NCI-H146 treated with DMSO at 0.1 percent for 48 hours (cell line): Measurements from ENCODE around the gene SPECC1L.
A peak's percentile ranks its signal among the peaks of the same experiment; 100 is the strongest.

ENCODE experiments used
- DNase-seq: peaks from one replicate; lab custom pipeline; 2025; ENCODE audit not compliant: unreplicated experiment; lab: John Stamatoyannopoulos, UW

The SPECC1L gene

GRCh38 chr22:24412274-24412673 is 141.6 kb downstream of the SPECC1L start:
- no peak for DNase-seq

- DNase-seq: no peak
These were observed 142.6 kb downstream of the SPECC1L start for GRCh38 chr22:24413271-24413670.

GRCh38 chr22:24413736-24414385 is 143.2 kb downstream of the SPECC1L start:
- no peak for DNase-seq

- DNase-seq: no peak
These were observed 143.9 kb downstream of the SPECC1L start for GRCh38 chr22:24414523-24414922.

GRCh38 chr22:24414984-24415945 is 144.6 kb downstream of the SPECC1L start:
- DNase-seq: no peak

GRCh38 chr22:24416095-24416494 is 145.5 kb downstream of the SPECC1L start:
- no peak for DNase-seq

- DNase-seq: no peak
These were observed 146.0 kb downstream of the SPECC1L start for GRCh38 chr22:24416611-24417010.

- DNase-seq: no peak
These were observed 146.6 kb downstream of the SPECC1L start for GRCh38 chr22:24417200-24417599.

GRCh38 chr22:24417901-24418641 is 147.4 kb downstream of the SPECC1L start:
- DNase-seq: no peak

GRCh38 chr22:24418786-24419474 is 148.3 kb downstream of the SPECC1L start:
- peak; percentile 67 for DNase-seq

- DNase-seq: no peak
These were observed 148.8 kb downstream of the SPECC1L start for GRCh38 chr22:24419475-24419850.

GRCh38 chr22:24420072-24420976 is 149.7 kb downstream of the SPECC1L start:
- peak; percentile 74 for DNase-seq

- no peak for DNase-seq
These were observed 150.3 kb downstream of the SPECC1L start for GRCh38 chr22:24420977-24421343.

GRCh38 chr22:24421428-24421931 is 150.8 kb downstream of the SPECC1L start:
- no peak for DNase-seq

GRCh38 chr22:24422102-24422665 is 151.6 kb downstream of the SPECC1L start:
- DNase-seq: no peak

- no peak for DNase-seq
These were observed 152.9 kb downstream of the SPECC1L start for GRCh38 chr22:24423519-24424000.

GRCh38 chr22:24424001-24424900 is 153.6 kb downstream of the SPECC1L start:
- no peak for DNase-seq
